ENCODE results near the gene PALLD.

The PALLD gene

DNA sequence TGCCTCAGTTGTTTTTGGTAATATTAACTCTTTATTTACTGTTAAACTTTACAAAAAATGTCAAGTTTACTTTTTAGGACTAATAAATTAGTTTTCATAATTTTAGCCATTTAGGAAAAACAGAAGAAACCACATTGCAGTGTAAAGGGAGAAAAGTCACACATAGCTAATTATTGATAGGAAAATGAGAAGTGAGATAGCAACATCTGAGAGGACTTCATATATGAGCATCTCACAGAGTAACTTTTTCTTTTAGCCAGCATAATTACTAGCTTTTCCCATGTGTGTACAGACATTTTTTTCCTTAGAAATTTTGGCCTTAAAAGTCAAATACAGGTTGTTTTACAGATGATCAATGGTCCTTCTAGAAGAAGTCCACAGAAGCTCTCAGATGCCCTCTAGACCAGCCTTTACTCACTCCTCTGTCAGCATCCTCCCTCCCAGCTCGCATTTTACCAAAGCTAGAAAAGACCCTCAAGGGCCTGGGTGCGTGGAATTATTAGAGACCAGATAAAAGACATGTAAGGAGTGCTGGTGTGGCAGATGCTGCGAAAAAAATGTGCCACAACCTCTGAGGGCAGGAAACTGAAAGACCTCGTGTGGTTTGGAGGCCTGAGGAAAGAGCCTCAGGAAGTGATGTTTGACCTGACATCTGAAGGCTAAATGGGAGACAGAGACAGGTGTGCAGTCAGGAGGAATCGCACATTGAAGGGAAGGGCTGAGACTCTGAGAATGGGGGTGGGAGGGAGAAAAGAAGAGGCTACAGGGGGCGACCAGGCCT lies 356.3 kb downstream of the PALLD start:
- DNase-seq (ENCODE audit: low read depth in 2 of 2) = no peak

DNA sequence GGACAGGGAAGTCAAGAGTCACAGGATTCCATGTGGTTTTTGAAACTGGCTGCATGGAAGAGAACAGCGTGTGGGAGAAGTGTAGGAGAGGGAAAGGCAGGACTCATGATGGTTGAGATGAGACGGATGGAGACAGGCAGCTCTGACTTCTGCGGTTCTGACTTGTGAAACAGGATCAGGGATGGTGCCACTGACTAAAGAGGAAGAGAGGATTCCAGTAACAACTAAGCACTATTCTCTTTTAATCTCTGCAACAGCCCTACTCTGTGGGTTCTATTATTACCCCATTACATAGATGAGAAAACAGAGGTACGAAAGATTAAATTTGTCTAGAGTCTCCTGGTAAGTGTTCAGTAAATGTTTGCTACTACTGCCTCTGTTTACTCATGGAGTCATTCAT lies 356.9 kb downstream of the PALLD start:
- DNase-seq (ENCODE audit: low read depth in 2 of 2) = no peak

DNA sequence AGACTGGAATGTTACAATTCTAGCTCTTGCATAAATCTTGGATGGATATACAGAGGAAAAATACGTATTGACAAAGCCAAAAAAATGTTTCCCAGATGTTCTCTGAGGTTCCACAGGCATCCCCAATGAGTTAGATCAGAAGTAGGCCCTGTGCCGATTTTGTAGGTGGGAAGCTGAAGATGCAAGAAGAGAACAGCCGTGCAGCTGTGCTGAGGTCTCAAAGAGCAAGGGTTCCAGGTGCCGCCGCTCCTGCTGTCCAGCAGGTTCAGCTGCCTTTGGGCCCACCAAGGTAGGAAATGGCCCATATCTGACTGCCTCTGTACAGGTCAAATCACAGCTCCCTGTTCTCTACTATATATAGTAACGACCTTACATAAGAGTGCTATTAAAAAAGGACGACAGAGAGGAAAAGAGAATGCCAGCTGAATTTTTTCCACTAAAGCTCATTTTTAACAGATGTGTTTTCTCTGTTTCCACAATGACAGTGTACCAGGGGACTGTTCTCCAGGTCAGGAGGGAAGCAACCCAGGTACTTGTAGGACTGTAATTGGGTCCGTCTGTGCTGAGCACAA lies 357.6 kb downstream of the PALLD start:
- no peak for DNase-seq (ENCODE audit: low read depth in 2 of 2)

DNA sequence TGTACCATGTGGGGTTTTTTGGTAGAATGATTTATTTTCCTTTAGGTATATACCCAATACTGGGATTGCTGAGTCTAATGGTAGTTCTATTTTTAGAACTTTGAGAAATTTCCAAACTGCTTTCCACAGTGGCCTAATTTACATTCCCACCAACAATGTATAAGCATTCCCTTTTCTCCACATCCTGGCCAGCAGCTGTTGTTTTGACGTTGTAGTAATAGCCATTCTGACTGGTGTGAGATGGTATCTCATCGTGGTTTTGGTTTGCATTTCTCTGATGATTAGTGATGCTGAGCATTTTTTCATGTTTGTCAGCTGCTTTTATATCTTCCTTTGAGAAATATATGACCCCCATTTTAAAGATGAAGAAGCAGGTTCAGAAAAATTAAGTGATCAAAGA lies 359.5 kb downstream of the PALLD start:
- no peak for DNase-seq (ENCODE audit: low read depth in 2 of 2)

DNA sequence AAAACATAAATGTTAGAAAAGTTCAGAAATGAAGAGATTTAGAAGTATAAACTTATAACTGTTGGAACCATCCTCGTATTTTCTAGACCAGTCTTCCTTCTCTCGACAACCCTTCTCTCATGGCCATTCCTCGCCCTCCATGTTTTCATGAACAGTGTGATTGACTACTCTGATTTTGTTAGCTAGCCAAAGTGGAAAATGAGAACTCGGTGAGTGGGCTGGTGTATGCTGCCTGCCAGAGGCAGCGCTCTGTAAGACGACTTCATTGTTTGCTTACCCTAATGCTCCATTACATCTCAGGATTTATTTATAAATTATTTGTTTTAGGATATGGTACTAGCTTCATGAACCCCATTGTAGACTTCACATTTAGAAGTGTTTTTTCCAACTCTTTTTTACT lies 360.2 kb downstream of the PALLD start:
- no peak for DNase-seq (ENCODE audit: low read depth in 2 of 2)

DNA sequence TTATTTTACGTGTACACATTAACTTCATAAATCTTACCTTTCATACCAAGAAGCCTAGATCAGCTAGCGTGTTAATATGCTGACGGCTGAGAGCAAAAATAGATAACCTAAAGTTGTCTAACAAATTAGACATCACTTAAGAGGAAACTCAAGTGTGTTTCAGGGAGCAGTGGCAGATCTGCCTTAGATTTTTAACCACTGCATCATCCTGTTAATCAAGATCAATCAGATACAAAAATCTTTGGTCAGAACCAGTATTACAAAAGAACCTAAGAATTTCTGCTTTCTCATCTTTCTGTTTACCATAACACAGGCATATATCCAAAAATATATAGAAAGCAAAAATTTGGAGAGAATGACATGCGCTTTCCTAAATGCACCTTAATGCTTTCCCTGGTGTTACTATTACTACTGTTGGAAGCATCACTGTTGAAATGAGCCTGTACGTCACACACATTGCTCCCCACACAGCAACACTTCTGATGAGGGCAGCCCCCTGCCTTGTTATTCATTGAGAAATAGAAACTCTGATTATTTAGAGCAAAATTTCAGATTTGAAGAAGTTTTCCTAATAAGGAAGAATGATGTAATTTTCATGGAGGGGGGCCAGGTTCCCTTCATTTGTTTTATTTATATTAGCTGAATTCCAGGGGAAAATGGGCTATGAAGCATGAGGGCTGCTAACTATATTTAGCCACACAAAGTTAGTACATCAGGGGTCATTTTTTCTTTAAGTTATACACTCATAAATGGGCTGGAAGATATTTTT lies 360.9 kb downstream of the PALLD start:
- no peak for DNase-seq (ENCODE audit: low read depth in 2 of 2)

DNA sequence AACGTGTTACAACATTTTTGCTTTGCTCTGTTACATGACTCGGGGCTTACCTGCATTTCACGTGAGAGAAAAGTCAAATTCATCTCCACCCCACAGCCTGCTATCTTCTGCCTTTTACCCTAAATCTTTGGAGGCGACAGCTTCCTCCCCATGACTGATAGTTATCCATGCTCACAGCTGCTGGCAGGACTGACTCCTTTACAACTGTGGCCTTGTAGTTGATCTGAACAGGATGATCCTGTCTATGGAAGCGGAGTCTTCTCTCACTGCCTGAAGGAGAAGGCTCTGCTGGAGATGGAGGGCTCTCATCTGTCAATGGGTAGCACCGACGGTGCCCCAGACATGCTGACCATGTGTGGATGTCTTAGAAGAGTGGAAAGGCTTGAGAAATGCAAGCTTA lies 362.2 kb downstream of the PALLD start:
- DNase-seq (ENCODE audit: low read depth in 2 of 2) = no peak

DNA sequence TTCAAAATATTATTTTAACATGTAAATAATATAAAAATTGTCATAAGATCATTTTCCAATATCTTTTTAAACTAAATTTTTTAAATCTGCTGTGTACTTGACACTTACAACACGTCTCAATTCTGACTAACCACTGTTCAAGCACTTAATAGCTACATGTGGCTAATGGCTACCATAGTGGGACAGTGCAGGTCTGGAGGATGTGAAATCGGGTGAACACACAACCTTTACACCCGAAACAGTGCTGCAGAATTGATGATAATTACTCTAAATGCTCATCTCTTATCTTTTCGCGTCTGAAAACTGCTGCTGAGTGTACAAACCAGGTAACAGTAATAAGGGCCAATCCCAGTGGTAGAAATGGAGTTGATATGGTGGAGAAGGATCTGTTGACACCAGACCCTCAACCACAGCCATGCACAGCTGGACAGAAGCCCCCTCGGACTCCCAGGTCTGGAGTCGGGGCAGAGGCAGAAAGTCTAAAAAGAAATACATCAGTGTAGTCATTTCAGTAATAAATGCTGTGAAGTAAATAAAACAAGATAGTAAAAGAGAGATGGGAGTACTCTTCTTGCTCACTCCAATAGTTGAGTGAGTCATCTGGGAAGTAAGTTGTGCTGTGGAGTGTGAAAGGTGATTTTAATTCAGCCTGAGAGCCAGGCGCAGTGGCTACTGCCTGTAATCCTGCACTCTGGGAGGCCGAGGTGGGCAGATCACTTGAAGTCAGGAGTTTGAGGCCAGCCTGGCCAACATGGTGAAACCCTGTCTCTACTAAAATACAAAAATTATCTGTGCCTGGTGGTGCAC lies 363.2 kb downstream of the PALLD start:
- no peak for DNase-seq (ENCODE audit: low read depth in 2 of 2)

DNA sequence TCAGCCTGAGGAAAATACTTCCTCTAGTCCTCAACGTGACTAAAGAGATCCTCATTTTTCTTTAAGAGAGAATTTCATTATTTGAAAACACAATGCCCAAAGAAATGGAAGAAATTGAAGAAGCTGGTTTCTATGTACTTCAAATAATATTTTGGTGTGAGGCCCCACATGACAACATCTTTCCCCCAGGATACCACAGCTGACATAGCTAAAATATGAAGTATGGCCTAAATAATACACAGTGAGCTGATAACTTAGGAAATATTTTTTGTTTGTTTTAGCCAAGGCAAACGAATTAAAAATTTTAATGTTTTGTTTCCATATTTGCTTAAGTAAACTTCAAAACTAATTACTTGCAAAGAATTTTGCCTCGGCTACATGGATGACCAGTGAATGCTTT lies 364.0 kb downstream of the PALLD start:
- no peak for DNase-seq (ENCODE audit: low read depth in 2 of 2)

DNA sequence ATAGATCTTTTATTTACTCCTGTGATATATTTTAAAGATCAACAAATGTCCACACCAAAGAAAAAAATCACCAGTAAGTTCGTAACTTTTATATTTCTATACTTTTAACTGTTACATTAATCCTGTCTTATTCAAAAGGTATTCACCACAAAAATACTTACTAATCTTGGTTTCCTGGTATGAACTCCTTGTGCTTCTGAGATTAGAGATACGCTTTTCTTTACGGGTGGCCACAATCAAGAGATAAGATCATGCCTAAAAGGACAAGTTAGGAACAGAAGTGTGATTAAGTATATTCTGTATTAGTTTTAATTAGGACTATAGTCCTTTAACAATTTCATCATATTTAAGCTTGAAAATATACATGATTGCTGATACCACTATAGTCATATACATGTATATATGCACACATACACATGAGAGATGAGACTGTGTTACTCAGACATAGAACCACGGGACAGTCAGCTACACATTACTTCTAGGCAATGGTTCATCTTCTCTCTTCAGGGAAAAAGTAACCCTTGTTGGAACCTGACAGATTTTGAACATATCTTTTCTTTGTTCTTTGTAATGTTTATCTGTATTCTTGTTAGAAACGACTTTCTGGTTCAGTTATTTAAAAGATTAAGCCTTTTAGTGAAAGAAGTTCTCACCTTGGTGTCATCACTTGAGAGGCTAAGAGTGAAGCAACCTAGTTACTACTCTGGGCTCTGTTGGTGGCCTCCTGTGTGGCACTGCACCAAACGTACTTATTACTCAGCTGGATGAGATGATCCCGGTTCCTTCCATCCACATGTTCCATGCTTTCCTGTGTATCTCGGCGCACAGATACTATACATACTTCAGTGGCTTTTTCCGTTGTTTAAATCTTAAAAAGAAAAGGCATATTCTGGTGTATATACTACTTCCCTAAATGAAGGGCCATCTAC lies 367.1 kb downstream of the PALLD start:
- DNase-seq (ENCODE audit: low read depth in 2 of 2) = no peak

DNA sequence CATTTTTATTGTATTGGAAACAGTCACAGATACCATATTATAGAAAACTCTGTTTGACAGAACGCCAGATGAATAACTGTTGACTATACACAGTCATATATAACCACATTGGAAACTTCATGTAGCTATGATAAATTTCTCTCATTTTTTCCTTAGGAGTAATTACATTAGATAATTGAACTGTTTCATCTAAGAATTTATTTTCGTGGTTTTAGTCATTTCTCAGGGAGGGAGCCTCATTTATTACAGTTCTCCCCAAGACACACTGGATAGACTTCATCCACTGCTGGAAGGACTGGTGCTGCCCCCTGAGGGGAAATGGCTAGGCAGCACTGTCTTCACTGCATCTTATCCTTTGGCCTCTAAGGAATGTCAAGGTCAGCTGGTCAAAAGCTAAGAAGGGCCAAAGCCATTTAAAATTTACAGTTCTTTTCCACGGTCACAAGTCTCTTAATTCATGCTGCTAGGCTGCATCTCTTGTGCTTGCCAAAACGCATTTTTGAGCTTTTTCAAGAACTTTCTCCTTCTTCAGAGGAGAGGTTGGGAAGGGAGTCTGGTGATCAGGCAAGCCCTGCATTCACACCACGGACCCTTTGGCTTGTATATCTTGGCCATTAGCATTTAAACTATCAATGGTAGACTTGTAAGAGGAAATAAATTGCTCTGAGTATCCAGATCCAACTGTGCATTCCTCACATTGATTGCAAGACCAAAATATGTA lies 368.1 kb downstream of the PALLD start:
- DNase-seq (ENCODE audit: low read depth in 2 of 2) = no peak

DNA sequence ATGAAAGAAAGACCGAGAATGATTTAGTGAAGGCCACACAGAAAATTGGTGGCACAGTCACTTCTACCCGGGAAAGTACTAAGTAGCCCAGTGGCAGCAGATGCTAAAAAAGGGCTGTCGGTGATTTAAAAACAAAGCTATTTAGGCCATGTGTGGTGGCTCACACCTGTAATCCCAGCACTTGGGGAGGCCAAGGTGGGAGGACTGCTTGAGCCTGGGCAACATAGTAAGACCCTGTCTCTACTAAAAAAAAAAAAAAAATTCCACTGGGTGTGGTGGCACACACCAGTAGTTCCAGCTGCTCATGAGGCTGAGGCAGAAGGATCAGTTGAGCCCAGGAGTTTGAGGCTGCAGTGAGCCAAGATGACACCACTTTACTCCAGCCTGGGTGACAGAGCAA lies 369.0 kb downstream of the PALLD start:
- DNase-seq (ENCODE audit: low read depth in 2 of 2) = no peak

DNA sequence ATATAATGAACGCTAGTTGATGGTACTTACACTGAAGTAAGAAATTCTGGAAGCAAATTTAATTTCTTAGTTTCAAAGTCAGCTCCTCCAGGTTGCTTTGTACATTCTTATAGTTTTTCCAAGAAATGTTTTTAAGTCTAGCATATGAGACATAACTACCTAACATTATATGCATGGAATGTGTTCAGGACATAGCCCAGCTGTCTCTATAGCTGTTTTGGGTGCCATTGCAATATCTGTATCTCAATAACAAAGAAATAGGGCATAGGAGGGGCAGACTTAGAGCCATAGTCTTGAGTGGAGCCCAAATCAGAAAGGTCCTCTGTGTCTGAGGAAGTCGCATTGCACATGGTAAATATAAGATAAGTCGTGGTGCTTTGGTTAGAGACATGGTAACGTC lies 369.8 kb downstream of the PALLD start:
- DNase-seq (ENCODE audit: low read depth in 2 of 2) = no peak

DNA sequence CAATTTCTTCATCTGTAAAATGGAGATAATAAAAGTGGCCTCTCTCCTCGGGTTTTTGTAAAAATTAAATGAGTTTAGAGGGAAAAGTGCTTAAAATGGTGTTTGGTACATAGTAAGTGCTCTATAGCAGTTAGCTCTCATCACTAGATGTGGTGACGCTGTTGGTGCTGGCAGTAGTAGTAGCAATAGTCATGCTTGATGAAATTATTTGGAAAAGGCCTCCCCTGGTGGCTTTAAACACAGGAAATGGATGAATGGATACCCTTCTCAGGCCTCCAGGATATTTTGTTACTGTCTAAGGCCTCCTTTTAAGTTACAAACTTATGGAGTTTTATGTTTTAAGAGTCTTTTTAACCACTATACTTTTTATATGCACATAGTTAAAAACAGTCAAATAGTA lies 370.3 kb downstream of the PALLD start:
- no peak for DNase-seq (ENCODE audit: low read depth in 2 of 2)

DNA sequence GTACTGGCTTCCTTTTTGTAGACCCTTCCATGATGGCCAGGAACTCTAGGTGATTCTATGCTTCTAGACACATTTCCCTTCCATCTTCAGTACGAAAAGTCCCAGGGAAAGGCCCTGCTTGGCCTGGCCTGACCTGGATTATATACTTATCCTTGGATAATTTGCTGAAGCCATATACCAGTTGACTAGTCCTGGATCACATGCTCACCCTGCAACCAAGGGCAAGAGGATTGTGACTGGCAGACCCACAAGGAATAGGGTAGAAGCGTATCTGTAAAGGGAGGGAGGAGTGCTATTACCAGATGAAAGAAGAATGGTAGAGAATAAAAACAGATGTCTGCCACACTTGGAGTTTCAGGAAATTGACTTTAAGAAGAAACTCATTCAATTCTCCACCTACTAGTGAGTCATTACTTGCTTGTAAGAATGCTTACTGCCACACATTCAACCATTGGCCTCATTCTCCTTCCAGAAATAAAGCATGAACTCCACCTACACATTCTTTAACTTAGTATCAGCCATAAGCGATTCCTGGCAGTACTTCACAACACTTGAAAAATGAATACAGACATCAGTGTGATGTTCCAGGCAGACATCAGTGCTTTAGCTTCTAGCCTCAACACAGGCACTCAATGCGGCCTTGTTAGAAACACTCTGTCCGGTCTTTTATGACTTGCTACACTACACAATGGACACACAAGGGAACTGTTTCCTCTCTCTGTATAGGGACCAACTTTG lies 371.4 kb downstream of the PALLD start:
- no peak for DNase-seq (ENCODE audit: low read depth in 2 of 2)

DNA sequence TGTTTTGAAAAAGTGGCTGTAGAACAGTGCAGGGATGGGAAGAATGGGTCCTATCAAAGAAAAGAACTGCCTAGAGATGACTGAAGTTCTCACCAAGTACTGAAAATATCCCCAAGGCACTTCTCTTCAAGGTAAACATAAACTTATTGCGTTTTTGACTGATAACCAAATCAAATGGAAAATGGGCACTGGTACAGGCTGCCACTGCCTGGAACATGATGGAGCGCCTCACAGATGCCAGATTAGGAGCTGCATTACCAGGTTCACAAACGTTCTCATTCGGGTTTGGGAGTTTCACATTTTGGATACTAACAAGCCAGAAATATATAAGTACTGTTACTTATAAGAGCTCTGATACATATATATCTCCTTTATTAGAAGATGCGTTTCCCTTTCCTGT lies 371.9 kb downstream of the PALLD start:
- DNase-seq (ENCODE audit: low read depth in 2 of 2) = no peak

DNA sequence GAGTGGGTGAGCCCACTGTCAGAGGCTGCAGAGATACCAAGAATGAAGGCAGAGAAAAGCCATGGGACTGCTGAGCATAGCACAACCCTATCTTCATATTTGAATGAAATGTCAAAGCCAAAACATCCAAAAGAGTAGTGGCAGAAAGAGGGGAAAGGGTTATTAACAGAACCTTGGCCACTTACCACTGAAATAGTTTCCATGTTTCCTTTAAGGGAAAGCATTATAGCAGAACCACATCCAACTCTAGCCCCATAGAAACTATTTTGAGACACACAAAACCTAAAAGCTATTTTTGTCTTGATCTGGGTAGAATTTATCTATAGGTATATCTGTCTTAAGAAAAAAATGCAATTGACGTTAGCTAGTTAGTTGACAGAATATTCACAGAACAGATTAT lies 373.2 kb downstream of the PALLD start:
- no peak for DNase-seq (ENCODE audit: low read depth in 2 of 2)

DNA sequence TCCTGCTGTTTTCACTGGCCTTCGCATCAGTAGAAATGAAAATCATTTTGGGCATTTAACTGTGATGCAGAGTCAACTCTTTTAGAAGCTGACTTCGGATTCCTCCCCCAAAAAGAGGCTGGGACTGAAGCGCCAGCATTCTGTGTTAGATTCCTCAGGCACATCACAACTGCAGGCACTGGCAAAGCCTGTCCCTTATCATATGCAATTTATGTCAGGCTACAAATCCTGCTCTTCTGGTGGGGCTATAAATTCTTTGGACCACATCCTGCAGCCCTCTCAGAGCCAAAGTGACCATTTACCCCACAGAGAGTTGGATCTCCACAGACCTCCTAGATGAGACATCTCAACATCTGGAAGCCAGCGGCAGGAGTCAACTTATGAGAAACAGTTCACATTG lies 374.8 kb downstream of the PALLD start:
- no peak for DNase-seq (ENCODE audit: low read depth in 2 of 2)

DNA sequence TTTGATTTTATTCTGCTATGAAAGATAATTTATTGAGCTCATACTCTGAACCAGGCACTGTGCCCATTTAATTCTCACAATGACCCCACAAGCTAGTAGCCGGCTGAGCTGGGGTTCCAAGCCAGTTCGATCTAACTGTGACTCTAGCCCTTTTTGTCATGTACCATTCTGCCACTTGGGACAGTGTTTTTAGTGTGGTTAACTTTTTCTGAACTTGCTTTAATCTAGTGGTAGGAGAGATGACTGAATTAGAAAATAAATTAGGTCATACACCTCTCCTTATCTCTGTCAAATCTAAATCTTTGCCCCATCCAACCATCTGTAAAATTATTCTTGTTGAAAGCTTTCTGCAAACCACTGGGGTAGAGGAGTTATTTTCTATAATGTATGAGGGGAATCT lies 377.2 kb downstream of the PALLD start:
- DNase-seq (ENCODE audit: low read depth in 2 of 2) = no peak

DNA sequence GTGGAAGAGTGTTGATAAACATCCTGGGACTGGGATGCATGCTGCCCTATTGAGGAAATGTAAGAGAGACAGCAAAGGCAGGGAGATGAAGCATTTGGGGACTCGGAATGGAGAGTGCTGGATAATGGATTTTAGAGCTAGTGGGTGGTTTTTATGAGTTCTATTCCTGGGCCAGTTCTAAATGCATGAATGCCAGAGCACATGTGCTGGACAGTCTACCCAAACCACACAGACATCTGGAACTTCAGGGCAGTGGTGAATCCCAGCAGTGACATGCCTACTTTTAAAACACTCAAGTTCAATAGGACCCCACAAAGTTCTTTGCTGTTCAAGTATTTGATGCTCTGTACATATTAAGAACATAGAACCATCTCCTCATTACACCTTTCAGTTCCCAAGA lies 379.3 kb downstream of the PALLD start:
- no peak for DNase-seq (ENCODE audit: low read depth in 2 of 2)

All from stimulated activated CD8-positive, alpha-beta memory T cell treated with anti-CD3 and anti-CD28 coated beads, Interleukin-2, amount 100 ng/mL, for 48 hours (primary cell).